IMR-90 (cell line): Measurements from ENCODE around the gene MPZL3. TPM values are rescaled to one million over a fixed set of nuclear protein-coding genes. Genes with fewer than 3 reads are reported as not detected.

Source experiments
- ATAC-seq: fragments of 200-7000 bp; cut with Tn5 transposase; 2 replicates; pipeline ENCODE4 v1.9.1; 2020; ENCODE audit warnings: low read depth, mild to moderate bottlenecking, moderate library complexity
- BruUV-seq: library from RNA; stranded (reverse); fragments of 400-500 nt; replicated peaks from 2 replicates; lab custom pipeline; 2021; lab: Mats Ljungman, UMichigan
- CTCF ChIA-PET: fragments of 300-600 bp; formaldehyde crosslinking; extraction: SDS; loops from one replicate; lab custom pipeline; 2021; ENCODE audit warnings: antibody characterized with exemption; lab: Yijun Ruan, JAX
- POLR2A ChIA-PET: fragments of 300-600 bp; sonication (Branson Sonifier 250); formaldehyde crosslinking; loops from one replicate; lab custom pipeline; 2022; ENCODE audit warnings: antibody characterized with exemption; ENCODE audit not compliant: unreplicated experiment; lab: Charles Lee
- DNase-seq: peaks from one replicate; pipeline ENCODE4 v3.0.0; 2013
- H2AFZ ChIP-seq: replicated peaks from 2 replicates; pipeline ENCODE3; 2013; ENCODE audit warnings: low read length, mild to moderate bottlenecking; ENCODE audit not compliant: poor library complexity
- H2AK5ac ChIP-seq: 2 replicates; pipeline ENCODE4 v1.6.1; 2013; ENCODE audit warnings: low read depth, low read length, inconsistent platforms
- H2AK9ac ChIP-seq: replicated peaks from 2 replicates; pipeline ENCODE3; 2013; ENCODE audit warnings: mild to moderate bottlenecking, low read depth, low read length, moderate library complexity; ENCODE audit not compliant: poor library complexity
- H2BK120ac ChIP-seq: 2 replicates; pipeline ENCODE4 v1.6.1; 2013; ENCODE audit warnings: low read depth, low read length, inconsistent platforms
- H2BK15ac ChIP-seq: 3 replicates; pipeline ENCODE4 v1.6.1; 2013; ENCODE audit warnings: low read depth, low read length, inconsistent platforms
- H2BK20ac ChIP-seq: 2 replicates; pipeline ENCODE4 v1.6.1; 2013; ENCODE audit warnings: low read depth, mild to moderate bottlenecking, inconsistent platforms, low read length, moderate library complexity
- H2BK5ac ChIP-seq: 2 replicates; pipeline ENCODE4 v1.6.1; 2013; ENCODE audit warnings: mild to moderate bottlenecking, low read depth, low read length, inconsistent platforms; ENCODE audit not compliant: poor library complexity, severe bottlenecking
- H3K14ac ChIP-seq: replicated peaks from 2 replicates; pipeline ENCODE4 v1.6.1; 2013; ENCODE audit warnings: low read depth, low read length, inconsistent platforms
- H3K18ac ChIP-seq: 2 replicates; pipeline ENCODE4 v1.6.1; 2013; ENCODE audit warnings: low read depth, low read length, control low read depth
- H3K23ac ChIP-seq: 2 replicates; pipeline ENCODE4 v1.6.1; 2013; ENCODE audit warnings: low read depth, low read length, inconsistent platforms
- H3K27ac ChIP-seq: 2 replicates; pipeline ENCODE4 v1.5.1; 2013; ENCODE audit warnings: mild to moderate bottlenecking, control low read depth, low read length; ENCODE audit not compliant: insufficient read depth
- H3K27me3 ChIP-seq: 2 replicates; pipeline ENCODE4 v1.6.1; 2013; ENCODE audit warnings: low read length; ENCODE audit not compliant: control insufficient read depth, insufficient read depth
- H3K36me3 ChIP-seq: 2 replicates; pipeline ENCODE4 v1.6.1; 2013; ENCODE audit warnings: low read length, mixed read lengths; ENCODE audit not compliant: control insufficient read depth, insufficient read depth
- H3K4ac ChIP-seq: 2 replicates; pipeline ENCODE4 v1.6.1; 2013; ENCODE audit warnings: low read depth, low read length, inconsistent platforms
- H3K4me1 ChIP-seq: 2 replicates; pipeline ENCODE4 v1.6.1; 2013; ENCODE audit warnings: low read length, mixed read lengths; ENCODE audit not compliant: control insufficient read depth, insufficient read depth
- H3K4me2 ChIP-seq: 2 replicates; pipeline ENCODE4 v1.6.1; 2013; ENCODE audit warnings: low read depth, mild to moderate bottlenecking, control low read depth, low read length, moderate library complexity
- H3K4me3 ChIP-seq: 2 replicates; pipeline ENCODE4 v1.5.1; 2013; ENCODE audit warnings: low read depth, mild to moderate bottlenecking, control low read depth, low read length, moderate library complexity; ENCODE audit not compliant: insufficient read depth
- H3K56ac ChIP-seq: 2 replicates; pipeline ENCODE4 v1.6.1; 2013; ENCODE audit warnings: low read length, inconsistent platforms; ENCODE audit not compliant: insufficient read depth; ENCODE audit errors: extremely low read depth
- H3K79me1 ChIP-seq, 2 experiments: 2 replicates each; pipeline ENCODE4 v1.6.1; 2013; ENCODE audit warnings: low read length in 2 of 2, inconsistent platforms in 1 of 2, low read depth in 1 of 2
- H3K9ac ChIP-seq: 2 replicates; pipeline ENCODE4 v1.6.1; 2013; ENCODE audit warnings: low read depth, low read length, control low read depth
- H3K9me1 ChIP-seq: 2 replicates; pipeline ENCODE4 v1.6.1; 2013; ENCODE audit warnings: low read length, inconsistent platforms; ENCODE audit not compliant: insufficient read depth
- H3K9me3 ChIP-seq: 2 replicates; pipeline ENCODE4 v1.6.1; 2013; ENCODE audit warnings: low read length; ENCODE audit not compliant: control insufficient read depth, insufficient read depth
- H4K20me1 ChIP-seq: 2 replicates; pipeline ENCODE4 v1.6.1; 2013; ENCODE audit warnings: low read length, inconsistent platforms; ENCODE audit not compliant: insufficient read depth
- H4K5ac ChIP-seq: 2 replicates; pipeline ENCODE4 v1.6.1; 2013; ENCODE audit warnings: mild to moderate bottlenecking, low read depth, low read length, control low read depth
- H4K8ac ChIP-seq, 2 experiments: 2 replicates each; pipeline ENCODE4 v1.6.1; 2013; ENCODE audit warnings: low read depth in 2 of 2, low read length in 2 of 2, control low read depth in 1 of 2, inconsistent platforms in 1 of 2
- H4K91ac ChIP-seq: 2 replicates; pipeline ENCODE4 v1.6.1; 2013; ENCODE audit warnings: low read depth, low read length, inconsistent platforms; ENCODE audit not compliant: insufficient read depth
- FOS ChIP-seq: fragments of 150-350 bp; IDR thresholded peaks from 2 replicates; pipeline ENCODE4 v1.6.1; 2016; ENCODE audit warnings: low read depth, low read length
- MAZ ChIP-seq: IDR thresholded peaks from 2 replicates; pipeline ENCODE4 v1.6.1; 2012; ENCODE audit warnings: low read depth, mild to moderate bottlenecking, low read length, improper control_type of control experiment, moderate library complexity, borderline replicate concordance
- POLR2A ChIP-seq: IDR thresholded peaks from 2 replicates; pipeline ENCODE4 v1.6.1; 2012; ENCODE audit warnings: mild to moderate bottlenecking, low read depth, low read length
- WGBS, 2 experiments: methylation state at CpG; one replicate each; pipeline versions ENCODE4 v1.1.5 to v1.1.7; 2013; ENCODE audit warnings: missing lambda C conversion rate in 2 of 2; ENCODE audit not compliant: insufficient read length in 1 of 2; ENCODE audit errors: extremely low coverage in 2 of 2; 5-methylcytosine and 5-hydroxymethylcytosine counted together
- dilution Hi-C: fragments of 300-500 bp; cut with HindIII; formaldehyde crosslinking; loops from one replicate; pipeline ENCODE4 v1.14.3; 2018; ENCODE audit warnings: low sequenced_read_pairs; ENCODE audit not compliant: unreplicated experiment
- in situ Hi-C: fragments of 300-500 bp; cut with MboI; formaldehyde crosslinking; loops from 3 replicates; pipeline ENCODE4 v1.14.3; 2019; ENCODE audit warnings: low sequenced_read_pairs, inconsistent platforms, mixed read lengths
- intact Hi-C: fragments of 100-400 bp; cut with micrococcal nuclease; formaldehyde crosslinking; loops from 2 replicates; pipeline ENCODE4 v1.10.0; 2022
- polyA plus RNA-seq, 3 experiments: library from polyadenylated mRNA; depleted of rRNA; stranded (reverse); fragments of >200 nt; gene quantifications; 2 replicates each; pipeline ENCODE4 v1.2.3, GENCODE V29; 2012; ENCODE audit warnings: low replicate concordance in 1 of 3
- total RNA-seq: library from RNA; depleted of rRNA; stranded (reverse); fragments of >200 nt; gene quantifications from 2 replicates; pipeline ENCODE4 v1.2.3, GENCODE V29; 2012

The MPZL3 gene
- total and polyA plus RNA-seq, 2 of the 4 experiments (the other 2 are of a cell fraction), result 0.15 to 0.36 TPM

- Histone ChIP-seq H3K14ac (no peak overlapping the region), H3K9ac (no peak overlapping the region), H3K56ac (no peak overlapping the region), H3K4me3 (no peak overlapping the region), H3K4me2 (no peak overlapping the region), H4K20me1 (no peaks in the 10 kb centered on the region), H3K36me3 (no peaks in the 10 kb centered on the region), H2AFZ (no peak overlapping the region), H3K79me1 (no peaks in the 10 kb centered on the region), H3K27ac (no peak overlapping the region), H3K23ac (no peak overlapping the region), H2AK5ac (no peak overlapping the region), H4K91ac (no peak overlapping the region), H3K4ac (no peak overlapping the region), H3K9me1 (no peaks in the 10 kb centered on the region), H2BK15ac (no peak overlapping the region), H2BK20ac (no peak overlapping the region), H3K9me3 (no peaks in the 10 kb centered on the region), H2BK5ac (no peak overlapping the region), H3K27me3 (no peaks in the 10 kb centered on the region; the same call in 1 of the 2 replicates), H2AK9ac (no peak overlapping the region), H3K18ac (no peak overlapping the region), H4K8ac (no peak overlapping the region), H3K4me1 (no peaks in the 10 kb centered on the region), H2BK120ac (no peak overlapping the region), H4K5ac (no peak overlapping the region)
- dilution Hi-C loops, result no loop called here
- intact Hi-C loops, result no loop called here
- no peak for DNase-seq
- no CpG with 5 or more reads among the region's 5 CpGs for WGBS, 2 experiments
- TF ChIP-seq POLR2A (no peak), FOS (no peak), MAZ (no peak)
- in situ Hi-C loops, result no loop called here
- ChIA-PET POLR2A (no interaction called here), CTCF (no interaction called here)
- ATAC-seq, result no peak
- BruUV-seq, result no TSS peak
Measured at GRCh38 chr11:118229274-118229847, 22.8 kb downstream of the MPZL3 start.
